ENCODE measurements around the gene EIF2AK3.
"Not testable (repeated sequence)": the region's sequence is repeated elsewhere in the genome, so short reads cannot be mapped to it uniquely, and the experiment has no call there.

The EIF2AK3 gene

GRCh38 chr2:88636026-88636425, 8.8 kb upstream of the EIF2AK3 start:
- DNase-seq (ENCODE audit: low spot score): no peak

DNA sequence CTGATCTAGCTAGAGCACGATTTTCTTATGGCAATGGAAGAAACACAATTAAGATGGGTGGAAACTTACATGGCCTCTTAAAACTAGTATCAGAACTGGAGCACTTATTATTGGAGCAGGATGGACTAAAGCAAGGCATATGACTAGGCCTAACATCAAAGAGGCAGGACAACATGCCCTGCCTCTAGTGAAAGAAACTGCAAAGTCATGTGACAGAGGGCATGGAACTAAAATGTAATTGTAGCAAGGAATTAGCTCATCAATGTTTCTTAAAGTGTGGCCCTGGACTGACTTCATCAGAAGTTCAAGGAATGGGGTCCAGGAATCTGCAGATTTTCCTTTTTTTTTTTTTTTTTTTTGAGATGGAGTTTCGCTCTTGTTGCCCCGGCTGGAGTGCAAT, 5.3 kb upstream of the EIF2AK3 start:
- DNase-seq (ENCODE audit: low spot score): no peak

DNA sequence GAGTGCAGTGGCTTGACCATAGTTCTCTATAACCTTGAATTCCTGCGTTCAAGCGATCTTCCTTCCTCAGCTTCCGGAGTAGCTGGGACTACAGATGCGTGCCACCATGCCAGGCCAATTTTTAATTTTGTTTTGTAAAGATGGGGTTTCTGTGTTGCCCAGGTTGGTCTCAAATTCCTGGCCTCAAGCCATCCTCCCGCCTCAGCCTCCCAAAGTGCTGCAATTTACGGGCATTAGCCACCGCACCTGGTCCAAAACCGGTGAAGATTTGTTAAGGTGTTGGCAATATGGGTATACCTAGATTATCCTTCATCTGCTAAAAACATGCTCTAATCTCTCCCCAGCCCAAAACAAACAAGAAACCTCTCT, 1.3 kb upstream of the EIF2AK3 start:
- no peak for DNase-seq (ENCODE audit: low spot score)

- peak; percentile 72 for DNase-seq (ENCODE audit: low spot score)
These were observed 749 bp upstream of the EIF2AK3 start for GRCh38 chr2:88627856-88628570.

DNA sequence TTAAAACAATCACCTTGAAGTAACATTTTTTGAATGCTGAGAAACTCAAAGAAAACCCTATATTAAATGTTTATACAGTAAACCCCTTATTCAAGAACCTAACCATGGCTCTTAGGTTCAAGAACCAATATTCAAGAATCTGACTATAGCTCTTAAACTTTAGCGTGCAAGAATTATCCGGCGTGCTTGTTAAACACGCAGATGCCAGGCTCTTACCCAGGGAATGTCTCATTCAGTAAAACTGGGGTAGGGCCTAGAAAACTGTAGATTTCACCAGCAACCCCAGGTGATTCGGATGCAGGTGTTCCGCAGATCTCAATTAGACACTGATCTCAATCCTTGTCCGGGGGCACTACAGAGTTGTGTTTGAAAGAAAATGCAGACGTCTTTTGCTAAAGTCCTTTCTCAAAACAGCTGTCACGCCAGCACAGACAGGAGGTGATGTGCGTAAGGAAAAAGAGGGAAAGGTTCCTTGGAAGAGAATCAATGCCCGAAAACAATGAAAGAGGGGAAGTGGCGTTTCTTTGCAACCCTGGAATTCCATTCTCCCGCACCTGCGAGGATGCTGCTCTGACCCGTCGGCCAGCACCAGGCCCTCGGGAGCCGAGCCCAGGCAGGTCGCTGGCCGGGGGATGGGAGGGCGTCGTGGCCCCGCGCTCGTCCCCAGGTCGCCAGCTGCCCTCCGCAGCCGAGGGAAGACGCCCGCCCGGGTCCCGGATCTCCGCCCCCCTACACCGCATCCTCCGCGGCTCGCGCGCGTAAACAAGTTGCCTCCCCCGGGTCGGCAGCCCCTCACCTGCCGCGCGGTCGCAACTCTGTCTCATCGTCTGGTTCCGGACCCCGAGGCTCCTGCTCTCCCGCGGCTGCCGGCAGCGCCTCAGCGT, 851 bp downstream of the EIF2AK3 start:
- peak; percentile 42 for DNase-seq (ENCODE audit: low spot score)

- no peak for DNase-seq (ENCODE audit: low spot score)
These were observed 2.8 kb downstream of the EIF2AK3 start for GRCh38 chr2:88624477-88624876.

DNA sequence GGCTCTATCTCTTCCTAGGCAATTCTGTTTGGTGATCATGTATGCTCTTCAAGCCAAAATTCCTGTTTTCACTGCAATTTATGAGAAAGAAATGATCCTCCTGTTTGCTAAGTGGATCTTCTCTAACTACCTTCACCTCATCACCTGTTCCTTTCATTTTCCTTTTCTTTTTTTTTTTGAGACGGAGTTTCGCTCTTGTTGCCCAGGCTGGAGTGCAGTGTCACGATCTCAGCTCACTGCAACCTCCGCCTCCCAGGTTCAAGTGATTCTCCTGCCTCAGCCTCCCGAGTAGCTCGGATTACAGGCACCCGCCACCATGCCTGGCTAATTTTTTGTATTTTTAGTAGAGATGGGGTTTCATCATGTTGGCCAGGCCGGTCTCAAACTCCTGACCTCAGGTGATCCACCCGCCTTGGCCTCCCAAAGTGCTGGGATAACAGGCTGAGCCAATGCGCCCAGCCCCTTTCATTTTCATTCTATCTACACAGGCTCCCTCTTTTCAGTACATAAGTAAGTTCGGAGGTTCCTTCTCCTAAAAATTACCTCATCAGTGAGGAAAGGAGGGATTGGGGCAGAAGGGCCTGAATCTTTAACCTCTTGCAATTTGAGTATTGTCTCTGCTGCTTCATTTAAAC, 3.3 kb downstream of the EIF2AK3 start:
- DNase-seq (ENCODE audit: low spot score): not testable (repeated sequence)

DNA sequence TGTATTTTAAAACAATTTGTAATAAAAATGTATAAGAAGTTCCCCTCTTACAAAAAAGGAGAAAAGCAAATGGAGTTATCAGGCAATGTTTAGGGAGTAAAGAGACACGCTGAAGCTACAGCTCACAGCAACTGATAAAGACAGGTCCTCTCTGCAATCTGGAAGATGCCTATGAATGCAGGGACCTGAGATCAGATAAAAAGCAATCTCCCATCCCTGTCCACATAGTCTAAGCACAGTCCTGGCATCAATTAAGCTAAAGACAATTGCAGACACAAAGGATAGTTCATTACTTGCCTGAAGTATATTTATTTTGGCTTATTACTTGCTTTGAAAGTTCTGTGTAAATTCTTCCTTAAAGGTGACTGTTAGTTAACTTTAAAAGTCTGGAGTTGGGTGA, 5.0 kb downstream of the EIF2AK3 start:
- no peak for DNase-seq (ENCODE audit: low spot score)

DNA sequence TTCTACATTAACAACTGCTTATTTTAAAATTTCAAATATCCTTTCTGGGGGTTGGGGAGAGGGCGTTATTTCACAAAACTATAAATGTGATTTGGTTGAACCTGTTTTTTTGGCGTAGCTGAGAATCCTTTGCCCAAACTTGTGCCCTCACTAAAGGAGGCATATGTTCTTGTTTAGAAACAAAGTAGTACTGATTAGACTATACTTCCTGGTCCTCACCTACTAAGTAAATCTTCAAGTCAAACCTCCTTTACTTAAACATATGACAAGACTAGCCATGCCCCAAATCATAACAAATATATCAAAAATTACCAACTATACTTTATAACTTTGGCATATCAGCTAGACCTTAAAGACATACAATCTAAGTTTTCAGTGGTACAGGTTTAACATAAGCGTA, 5.8 kb downstream of the EIF2AK3 start:
- no peak for DNase-seq (ENCODE audit: low spot score)

DNA sequence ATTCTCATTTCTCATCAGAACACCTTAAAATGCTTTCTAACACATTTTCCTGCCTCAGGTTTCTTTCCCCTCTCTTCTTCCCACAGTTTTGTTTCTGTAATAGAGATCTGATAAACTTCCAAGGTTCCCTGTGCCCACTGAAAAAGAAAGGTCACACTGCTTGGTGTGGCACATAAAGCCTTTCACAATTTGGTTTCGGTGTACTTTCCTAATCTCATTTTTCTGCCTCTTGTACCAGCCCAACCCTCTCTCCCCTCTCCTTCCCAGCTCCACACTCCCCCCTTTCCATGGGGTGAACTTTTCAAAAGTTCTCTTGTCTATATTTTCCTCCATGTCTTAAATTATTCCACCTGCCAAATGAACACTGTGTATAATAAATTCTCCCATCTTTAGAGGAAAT, 7.2 kb downstream of the EIF2AK3 start:
- DNase-seq (ENCODE audit: low spot score): no peak

- DNase-seq (ENCODE audit: low spot score): no peak
These were observed 11.4 kb downstream of the EIF2AK3 start for GRCh38 chr2:88615822-88616221.

DNA sequence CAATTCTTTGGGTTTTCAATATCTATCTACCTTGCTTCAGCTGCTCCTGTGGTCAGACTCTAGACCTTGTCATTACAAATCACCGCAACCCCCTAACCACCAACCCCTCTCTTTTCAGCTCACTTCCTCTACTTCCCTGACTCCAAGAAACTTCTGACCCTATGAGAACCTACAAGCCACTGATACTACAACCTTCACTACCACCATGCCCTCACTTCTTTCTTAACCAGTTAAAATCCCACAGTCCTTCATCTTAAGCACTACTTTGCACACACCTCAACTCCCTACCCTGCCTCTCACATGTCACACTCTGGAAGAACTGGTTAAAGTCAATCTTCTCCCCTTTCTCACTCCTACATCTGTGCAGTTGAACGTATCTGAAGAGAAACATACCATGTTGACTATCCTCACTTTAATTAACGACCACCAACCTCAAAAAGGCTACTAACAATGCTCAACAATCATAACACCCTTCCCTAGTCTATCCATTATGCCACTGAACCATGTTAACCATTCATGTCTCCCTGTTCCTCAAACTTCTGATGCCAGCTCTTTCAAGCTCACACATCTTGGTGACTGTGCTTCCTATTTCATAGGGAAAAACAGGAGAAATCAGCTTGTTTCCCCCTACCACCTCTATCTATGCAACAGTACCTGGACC, 12.6 kb downstream of the EIF2AK3 start:
- no peak for DNase-seq (ENCODE audit: low spot score)

GRCh38 chr2:88613921-88614320, 13.3 kb downstream of the EIF2AK3 start:
- DNase-seq (ENCODE audit: low spot score): no peak

DNA sequence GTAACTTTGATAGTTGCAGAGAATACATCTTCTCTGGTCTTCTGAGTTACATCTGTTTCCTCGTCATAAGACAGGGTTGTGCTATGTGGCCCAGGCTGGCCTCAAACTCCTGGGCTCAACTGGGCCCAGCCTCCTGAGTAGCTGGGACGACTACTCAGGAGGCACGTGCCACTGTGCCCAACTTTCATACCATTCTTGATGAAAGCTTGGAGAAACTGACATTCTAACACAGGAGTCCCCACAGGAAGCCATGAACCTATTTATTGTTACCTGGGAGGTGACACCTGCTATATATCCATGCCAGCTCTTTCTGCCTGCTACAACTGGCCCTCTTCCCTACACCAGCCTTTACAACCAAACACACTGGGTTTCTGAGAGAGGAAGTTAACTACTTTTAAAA, 19.1 kb downstream of the EIF2AK3 start:
- DNase-seq (ENCODE audit: low spot score): no peak

GRCh38 chr2:88607416-88607815, 19.8 kb downstream of the EIF2AK3 start:
- no peak for DNase-seq (ENCODE audit: low spot score)

- no peak for DNase-seq (ENCODE audit: low spot score)
These were observed 20.8 kb downstream of the EIF2AK3 start for GRCh38 chr2:88606371-88607030.

GRCh38 chr2:88603146-88603545, 24.1 kb downstream of the EIF2AK3 start:
- no peak for DNase-seq (ENCODE audit: low spot score)

- no peak for DNase-seq (ENCODE audit: low spot score)
These were observed 25.2 kb downstream of the EIF2AK3 start for GRCh38 chr2:88602022-88602421.

DNA sequence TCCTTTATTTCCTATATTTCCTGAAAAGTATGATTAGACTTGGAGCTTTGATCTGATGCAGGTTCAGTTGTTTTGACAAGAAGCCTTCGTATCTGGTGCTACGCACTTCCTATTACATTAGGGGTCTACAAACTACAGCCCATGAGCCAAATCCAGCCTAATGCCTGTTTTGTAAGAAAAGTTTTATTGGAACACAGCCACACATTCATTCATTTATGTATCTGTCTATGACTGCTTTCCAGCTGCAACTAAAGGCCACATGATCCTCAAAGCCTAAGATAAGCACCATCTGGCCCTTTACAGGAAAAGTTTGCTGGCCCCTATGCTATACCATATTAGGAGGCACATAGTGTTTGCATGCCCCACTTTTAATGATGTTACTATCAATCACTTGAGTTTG, 26.0 kb downstream of the EIF2AK3 start:
- DNase-seq (ENCODE audit: low spot score): no peak

DNA sequence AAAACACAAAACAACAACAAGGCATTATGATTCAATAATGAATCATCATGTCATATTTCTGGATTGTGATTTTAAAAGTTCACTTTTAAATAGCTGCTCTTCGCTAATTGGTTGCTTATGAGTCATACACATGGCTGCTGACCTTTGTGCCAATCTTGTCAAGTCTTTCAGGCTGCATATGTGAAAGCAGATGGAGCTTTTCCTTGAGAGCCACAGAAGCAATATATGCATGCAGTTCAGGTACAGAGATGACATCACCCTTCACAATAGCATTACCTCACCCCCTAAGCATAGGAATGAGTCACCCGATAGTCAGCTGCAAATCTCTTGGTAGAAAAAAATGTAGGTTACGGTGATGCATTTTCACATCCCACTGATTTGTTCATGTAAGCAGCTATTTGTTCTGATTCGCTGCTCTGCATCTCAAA, 27.2 kb downstream of the EIF2AK3 start:
- DNase-seq (ENCODE audit: low spot score): peak; percentile 74

DNA sequence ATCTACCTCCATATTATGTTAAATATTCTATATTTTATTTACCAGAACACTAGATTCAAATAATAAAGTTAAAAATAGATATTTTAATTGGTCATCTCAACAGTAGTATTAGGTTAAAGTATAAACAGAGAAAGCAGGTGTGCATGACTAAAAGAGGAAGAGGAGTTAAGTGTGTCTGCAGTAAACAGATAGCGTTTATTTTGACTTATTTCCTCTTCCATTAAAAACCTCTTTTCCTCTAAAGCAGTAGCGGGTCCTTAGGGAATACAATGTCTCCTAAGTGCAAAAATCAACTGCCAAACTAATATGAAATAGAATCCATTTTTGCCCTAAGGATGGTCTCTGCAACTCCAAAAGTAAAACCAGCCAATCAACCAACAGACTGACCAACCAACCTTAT, 27.7 kb downstream of the EIF2AK3 start:
- DNase-seq (ENCODE audit: low spot score): no peak

DNA sequence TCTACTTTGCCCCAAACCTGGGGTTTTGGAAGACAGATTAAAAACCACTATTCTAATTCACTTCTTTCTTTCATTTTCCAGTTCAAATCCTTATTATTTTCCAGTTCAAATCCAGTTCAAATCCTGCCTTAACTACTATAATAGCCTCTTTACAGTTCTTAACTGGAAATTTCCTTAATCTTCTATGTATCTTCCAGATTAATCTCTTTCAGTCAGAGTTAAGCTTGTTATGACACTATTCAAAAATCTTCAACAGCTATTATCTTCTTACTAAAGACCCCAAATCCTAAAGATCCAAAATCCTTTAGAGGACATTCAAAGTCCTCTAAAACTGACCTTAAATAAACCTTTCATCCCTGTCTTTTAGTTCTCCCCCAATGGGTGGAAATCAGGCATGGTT, 30.1 kb downstream of the EIF2AK3 start:
- no peak for DNase-seq (ENCODE audit: low spot score)
